Fibroblast of lung (primary cell): Measurements from ENCODE around the gene RACGAP1. TPM values are rescaled to one million over a fixed set of nuclear protein-coding genes. Genes with fewer than 3 reads are reported as not detected.

ENCODE experiments used
- DNase-seq, 2 donors: peaks; one replicate each; pipeline versions ENCODE4 v3.0.0 to v3.0.0-alpha.2; 2010; ENCODE audit warnings: low read depth in 2 of 2
- H2AFZ ChIP-seq: 2 replicates; pipeline ENCODE4 v1.5.1; 2012; ENCODE audit warnings: low read length, control low read depth, inconsistent platforms
- H3K27ac ChIP-seq: 2 replicates; pipeline ENCODE4 v1.5.1; 2011; ENCODE audit warnings: low read length, control low read depth; ENCODE audit not compliant: insufficient read depth
- H3K27me3 ChIP-seq: 2 replicates; pipeline ENCODE4 v1.5.1; 2011; ENCODE audit warnings: mild to moderate bottlenecking, low read length; ENCODE audit not compliant: control insufficient read depth, insufficient read depth
- H3K36me3 ChIP-seq: 2 replicates; pipeline ENCODE4 v1.5.1; 2011; ENCODE audit warnings: low read length; ENCODE audit not compliant: control insufficient read depth, insufficient read depth
- H3K4me1 ChIP-seq: 2 replicates; pipeline ENCODE4 v1.5.1; 2011; ENCODE audit warnings: low read length; ENCODE audit not compliant: control insufficient read depth, insufficient read depth; ENCODE audit errors: extremely low read depth
- H3K4me2 ChIP-seq: 2 replicates; pipeline ENCODE4 v1.5.1; 2011; ENCODE audit warnings: low read length, control low read depth; ENCODE audit not compliant: insufficient read depth; ENCODE audit errors: extremely low read depth
- H3K4me3 ChIP-seq, 4 experiments: fragments of 200-600 bp in 1 of 4; sonication (generic) in 1 of 4; replicated peaks in 1 of 4; 2 replicates each; pipeline ENCODE4 v1.5.1; 2011 to 2016; ENCODE audit warnings: low read length in 4 of 4, low read depth in 3 of 4, mild to moderate bottlenecking in 3 of 4, control low read depth in 2 of 4, inconsistent platforms in 1 of 4, mixed read lengths in 1 of 4; ENCODE audit not compliant: insufficient read depth in 1 of 4; ENCODE audit errors: control extremely low read depth in 1 of 4
- H3K79me2 ChIP-seq: 2 replicates; pipeline ENCODE4 v1.5.1; 2012; ENCODE audit warnings: mild to moderate bottlenecking, low read length, inconsistent platforms; ENCODE audit not compliant: control insufficient read depth, insufficient read depth
- H3K9ac ChIP-seq: 2 replicates; pipeline ENCODE4 v1.5.1; 2011; ENCODE audit warnings: mild to moderate bottlenecking, low read length, control low read depth; ENCODE audit not compliant: insufficient read depth
- H3K9me3 ChIP-seq: 2 replicates; pipeline ENCODE4 v1.5.1; 2012; ENCODE audit warnings: low read depth, low read length; ENCODE audit not compliant: control insufficient read depth, insufficient read depth
- H4K20me1 ChIP-seq: 2 replicates; pipeline ENCODE4 v1.5.1; 2011; ENCODE audit warnings: low read length; ENCODE audit not compliant: control insufficient read depth, insufficient read depth; ENCODE audit errors: extremely low read depth
- CTCF ChIP-seq, 2 donors: IDR thresholded peaks in 1 of 2; conservative IDR thresholded peaks in 1 of 2; 1 replicate in 1 of 2; 2 replicates in 1 of 2; pipeline ENCODE4 v1.5.1; 2011 to 2012; ENCODE audit warnings: low read length in 2 of 2, control low read depth in 1 of 2, inconsistent platforms in 1 of 2, low read depth in 1 of 2, mild to moderate bottlenecking in 1 of 2
- EZH2 ChIP-seq: IDR thresholded peaks from 2 replicates; pipeline ENCODE4 v1.5.1; 2012; ENCODE audit warnings: low read length, control low read depth, mild to moderate bottlenecking; ENCODE audit errors: missing control alignments
- polyA plus RNA-seq, 2 donors: library from polyadenylated mRNA; depleted of rRNA in 1 of 2; stranded (reverse) in 1 of 2; unstranded in 1 of 2; fragments of >200 nt; gene quantifications; 2 replicates each; pipeline ENCODE4 v1.2.1, GENCODE V29; 2011 to 2012; ENCODE audit warnings: missing spikeins in 1 of 2
- total RNA-seq: library from RNA; depleted of rRNA; stranded (reverse); fragments of >200 nt; gene quantifications from 2 replicates; pipeline ENCODE4 v1.2.1, GENCODE V29; 2014

RACGAP1 gene
- total and polyA plus RNA-seq, 2 donors (not counting 1 experiment from before 2014, with no cell fraction given), result 22.9 to 38.1 TPM

- no peak within 1 kb of the TSS for H3K4me2 ChIP-seq
- H2AFZ ChIP-seq, result no peak within 1 kb of the TSS
- no peaks in the 10 kb centered on the region for H3K4me1 ChIP-seq
- peaks cover 33% of the 10 kb centered on the region for H3K27me3 ChIP-seq
- DNase-seq, result no peak
- H3K4me3 ChIP-seq, result no peak within 1 kb of the TSS
- H3K9ac ChIP-seq, result no peak within 1 kb of the TSS
- no peaks in the 10 kb centered on the region for H4K20me1 ChIP-seq
- H3K27ac ChIP-seq, result no peak within 1 kb of the TSS
- H3K79me2 ChIP-seq, result no peaks in the 10 kb centered on the region
- H3K9me3 ChIP-seq, result no peaks in the 10 kb centered on the region
- no peaks in the 10 kb centered on the region for H3K36me3 ChIP-seq
- no peak for TF ChIP-seq CTCF (conservative IDR thresholded peaks at IDR 0.05 in 1 of 2, IDR thresholded peaks at IDR 0.05 in 1 of 2; ENCODE audit: low read depth in 1 of 2, low read length in 2 of 2)
- TF ChIP-seq EZH2, result no peak
These were observed 52.5 kb downstream of the RACGAP1 start, which contains the start of gene AQP6 for GRCh38 chr12:49972641-49973360. TSS of gene AQP6 (plus strand) at chr12:49972947. CDS start at chr12:49973174, 227 bp downstream.

- Histone ChIP-seq H3K9ac (no peak overlapping the region), H3K79me2 (no peaks in the 10 kb centered on the region), H3K27me3 (peaks cover 33% of the 10 kb centered on the region), H3K9me3 (no peaks in the 10 kb centered on the region), H3K4me2 (no peak overlapping the region), H3K4me3 (no peak overlapping the region), H4K20me1 (no peaks in the 10 kb centered on the region), H3K36me3 (no peaks in the 10 kb centered on the region), H2AFZ (no peak overlapping the region), H3K27ac (no peak overlapping the region), H3K4me1 (peaks cover 2% of the 10 kb centered on the region)
- TF ChIP-seq CTCF (conservative IDR thresholded peaks at IDR 0.05 in 1 of 2, IDR thresholded peaks at IDR 0.05 in 1 of 2; ENCODE audit: low read depth in 1 of 2, low read length in 2 of 2) (no peak), EZH2 (no peak)
- no peak for DNase-seq
These were observed 53.2 kb downstream of the RACGAP1 start for GRCh38 chr12:49972129-49972528.

GRCh38 chr12:49971141-49971540 is 54.2 kb downstream of the RACGAP1 start:
- peaks cover 38% of the 10 kb centered on the region for H3K27me3 ChIP-seq
- DNase-seq, result no peak
- H4K20me1 ChIP-seq, result no peaks in the 10 kb centered on the region

More at GRCh38 chr12:49971141-49971540, 54.2 kb downstream of the RACGAP1 start:
- H3K79me2 ChIP-seq, result no peaks in the 10 kb centered on the region
- H3K4me1 ChIP-seq, result peaks cover 2% of the 10 kb centered on the region
- H3K36me3 ChIP-seq, result no peaks in the 10 kb centered on the region
- H3K4me2 ChIP-seq, result no peak overlapping the region
- H3K27ac ChIP-seq, result no peak overlapping the region
- no peak overlapping the region for H3K9ac ChIP-seq
- H2AFZ ChIP-seq, result no peak overlapping the region
- H3K9me3 ChIP-seq, result no peaks in the 10 kb centered on the region
- no peak overlapping the region for H3K4me3 ChIP-seq
- TF ChIP-seq CTCF (conservative IDR thresholded peaks at IDR 0.05 in 1 of 2, IDR thresholded peaks at IDR 0.05 in 1 of 2; ENCODE audit: low read depth in 1 of 2, low read length in 2 of 2), result no peak
- TF ChIP-seq EZH2, result no peak
